ENCODE measurements around the gene NME7.

NME7 gene

DNA sequence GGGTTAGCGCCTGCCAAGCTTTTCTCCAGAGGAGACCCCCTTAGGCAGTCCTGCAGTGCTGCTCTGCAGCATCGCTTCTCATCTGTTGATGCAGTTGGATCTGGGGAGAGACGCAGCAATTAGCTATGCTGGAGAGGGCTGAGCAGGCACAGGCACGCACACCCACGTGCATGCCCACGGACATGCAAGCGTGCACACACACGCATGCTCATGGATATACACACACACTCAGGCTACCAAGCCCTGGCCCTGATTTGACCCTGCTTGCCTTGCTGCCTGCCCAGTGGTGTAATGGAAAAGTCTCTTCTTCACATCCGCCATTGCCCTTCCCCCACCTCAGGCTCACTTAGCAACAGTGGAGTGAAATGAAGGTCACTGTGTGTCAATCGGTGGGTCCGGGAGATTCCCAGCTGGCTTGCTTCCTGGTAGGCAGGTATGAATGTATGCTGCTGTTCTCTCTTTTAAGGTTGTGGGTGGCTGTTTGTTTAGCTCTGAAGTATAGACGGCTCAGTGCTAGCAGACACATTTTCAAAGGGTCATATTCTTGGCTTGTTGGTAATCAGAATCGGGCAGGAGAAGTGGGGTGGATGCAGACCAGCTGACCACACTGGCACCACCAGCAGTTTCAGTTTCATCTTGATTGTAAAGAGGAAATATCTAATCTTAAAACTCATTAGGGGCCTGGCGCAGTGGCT lies 251.6 kb downstream of the NME7 start:
- TF ChIP-seq JUND (IDR thresholded peaks at IDR 0.05; ENCODE audit: low read depth): no peak

DNA sequence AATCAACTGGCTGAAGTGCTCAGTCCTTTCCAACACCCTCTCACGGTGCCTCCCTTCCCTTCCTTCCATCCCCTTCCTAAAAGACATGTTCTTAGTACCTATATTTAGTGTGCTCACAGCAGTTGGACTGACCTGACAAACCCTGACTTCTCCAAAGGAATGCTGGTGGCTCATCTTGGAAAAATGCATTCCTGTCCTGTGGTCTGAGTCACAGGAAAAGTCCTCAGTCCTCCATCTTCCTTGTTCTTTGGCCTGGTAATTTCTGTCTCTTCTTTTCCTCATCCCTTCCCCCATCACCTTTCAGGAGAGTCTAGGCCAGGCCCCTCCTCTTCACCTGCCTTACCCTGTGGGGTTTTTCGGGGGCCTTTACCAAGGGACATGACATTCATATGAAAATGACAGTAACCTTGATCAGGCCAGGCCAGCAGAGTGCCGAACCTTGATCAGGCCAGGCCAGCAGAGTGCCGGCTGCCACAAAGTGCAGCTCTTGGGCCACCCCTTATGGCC lies 253.9 kb downstream of the NME7 start:
- no peak for TF ChIP-seq JUND (IDR thresholded peaks at IDR 0.05; ENCODE audit: low read depth)
- in situ Hi-C loops (cut with HindIII; ENCODE audit: low pct_unique_long_range_greater_than_20kb, low sequenced_read_pairs): no loop called here
- peak in 1 of 2 experiments; percentile 48 for DNase-seq (ENCODE audit: low read depth in 1 of 2, low spot score in 1 of 2)

More for the DNA sequence above, 251.6 kb downstream of the NME7 start:
- in situ Hi-C loops (cut with HindIII; ENCODE audit: low pct_unique_long_range_greater_than_20kb, low sequenced_read_pairs): no loop called here
- no peak for DNase-seq (ENCODE audit: low read depth in 1 of 2, low spot score in 1 of 2)

DNA sequence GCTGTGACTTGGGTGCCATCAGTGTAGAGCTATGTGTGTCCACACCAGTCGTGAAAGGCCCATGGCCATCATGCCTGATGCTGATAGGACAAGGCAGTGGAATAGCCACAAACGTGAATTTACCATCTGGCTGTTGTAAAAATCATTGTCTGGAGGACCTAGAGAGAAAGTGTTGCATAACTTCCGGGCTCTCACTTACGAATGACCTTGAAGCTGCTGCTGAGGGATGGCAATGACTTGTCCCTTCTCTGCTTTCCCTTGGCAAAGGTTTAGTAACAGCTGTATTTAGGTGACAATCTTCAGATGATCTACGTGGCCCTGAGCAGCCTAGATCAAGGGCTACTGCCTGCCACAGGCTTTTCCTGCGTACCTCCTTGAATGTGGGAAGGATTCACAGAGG lies 255.4 kb downstream of the NME7 start:
- TF ChIP-seq JUND (IDR thresholded peaks at IDR 0.05; ENCODE audit: low read depth): no peak
- DNase-seq (ENCODE audit: low read depth in 1 of 2, low spot score in 1 of 2): no peak
- in situ Hi-C loops (cut with HindIII; ENCODE audit: low pct_unique_long_range_greater_than_20kb, low sequenced_read_pairs): no loop called here

DNA sequence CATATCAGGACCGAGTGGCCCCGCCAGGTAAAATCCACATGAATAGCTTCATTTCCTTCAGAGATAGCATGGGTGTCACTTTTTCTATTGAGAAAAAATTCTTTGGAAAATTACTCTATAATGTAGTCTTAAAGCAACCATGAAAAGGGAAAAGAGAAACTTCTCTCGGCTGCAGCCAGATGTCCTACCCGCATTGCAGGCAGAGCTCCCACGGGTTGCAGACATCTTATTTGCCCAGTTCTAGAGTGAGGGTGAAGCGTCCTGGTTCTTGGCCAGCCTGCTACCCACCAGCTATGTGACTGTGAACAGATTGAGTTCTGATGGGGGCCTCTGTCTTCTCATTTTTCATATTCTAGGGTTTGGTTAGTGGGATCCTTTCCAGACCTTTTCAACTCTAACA lies 256.1 kb downstream of the NME7 start:
- in situ Hi-C loops (cut with HindIII; ENCODE audit: low pct_unique_long_range_greater_than_20kb, low sequenced_read_pairs): no loop called here
- no peak for DNase-seq (ENCODE audit: low read depth in 1 of 2, low spot score in 1 of 2)
- TF ChIP-seq JUND (IDR thresholded peaks at IDR 0.05; ENCODE audit: low read depth): no peak

DNA sequence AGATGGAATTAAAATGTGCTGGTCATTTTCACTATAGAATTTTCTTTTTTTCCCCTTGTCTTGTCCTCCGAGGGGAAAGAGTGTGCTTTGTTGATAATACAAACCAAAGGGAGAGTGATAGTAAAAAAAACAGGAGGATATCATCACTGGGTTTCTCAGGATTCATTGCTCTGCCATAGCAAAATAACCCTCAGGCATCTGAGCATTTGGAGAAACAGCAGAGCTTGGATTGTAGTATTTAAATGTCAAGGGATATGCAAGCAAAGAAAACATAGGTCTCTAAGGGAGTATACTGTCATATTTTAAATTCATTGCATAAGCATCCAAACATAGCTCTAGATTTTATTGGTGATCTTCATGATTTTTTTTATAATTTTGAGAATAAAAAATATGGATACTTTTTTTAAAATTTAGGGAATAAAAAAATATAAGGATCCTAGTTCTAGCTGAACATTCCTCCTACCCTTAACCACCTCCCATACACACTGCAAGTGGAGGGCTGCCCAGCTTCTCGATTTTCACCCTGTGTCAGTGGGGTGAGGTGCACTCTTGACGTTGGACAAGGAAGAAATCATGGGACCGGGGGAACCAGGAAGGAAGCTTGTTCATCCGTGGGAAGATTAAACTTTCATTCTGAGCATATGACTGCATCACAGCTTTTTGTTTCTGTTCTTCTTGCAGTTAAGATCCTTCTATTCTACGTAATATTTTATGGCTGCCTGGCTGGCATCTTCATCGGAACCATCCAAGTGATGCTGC lies 256.7 kb downstream of the NME7 start:
- DNase-seq (ENCODE audit: low read depth in 1 of 2, low spot score in 1 of 2): no peak
- in situ Hi-C loops (cut with HindIII; ENCODE audit: low pct_unique_long_range_greater_than_20kb, low sequenced_read_pairs): no loop called here
- TF ChIP-seq JUND (IDR thresholded peaks at IDR 0.05; ENCODE audit: low read depth): no peak

DNA sequence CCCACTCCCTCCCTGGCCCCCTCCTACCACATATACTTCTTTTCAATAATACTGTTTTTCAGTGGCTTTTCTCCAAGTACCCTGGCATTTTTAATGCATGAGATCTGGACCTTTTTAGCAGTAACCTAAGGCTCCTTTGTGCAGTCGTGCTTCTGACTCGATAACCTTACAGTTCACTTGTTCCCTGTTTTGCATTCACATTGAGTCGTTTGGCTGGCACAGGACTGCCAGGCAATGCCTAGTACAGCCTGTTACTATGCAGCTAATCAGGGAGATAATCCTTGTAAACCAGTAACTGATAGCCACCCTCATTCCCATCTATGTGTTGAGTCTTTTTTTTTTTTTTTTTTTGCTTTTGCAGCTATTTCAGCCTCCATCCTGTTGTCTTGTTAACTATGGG lies 257.4 kb downstream of the NME7 start:
- no peak for DNase-seq (ENCODE audit: low read depth in 1 of 2, low spot score in 1 of 2)
- in situ Hi-C loops (cut with HindIII; ENCODE audit: low pct_unique_long_range_greater_than_20kb, low sequenced_read_pairs): no loop called here
- TF ChIP-seq JUND (IDR thresholded peaks at IDR 0.05; ENCODE audit: low read depth): no peak

DNA sequence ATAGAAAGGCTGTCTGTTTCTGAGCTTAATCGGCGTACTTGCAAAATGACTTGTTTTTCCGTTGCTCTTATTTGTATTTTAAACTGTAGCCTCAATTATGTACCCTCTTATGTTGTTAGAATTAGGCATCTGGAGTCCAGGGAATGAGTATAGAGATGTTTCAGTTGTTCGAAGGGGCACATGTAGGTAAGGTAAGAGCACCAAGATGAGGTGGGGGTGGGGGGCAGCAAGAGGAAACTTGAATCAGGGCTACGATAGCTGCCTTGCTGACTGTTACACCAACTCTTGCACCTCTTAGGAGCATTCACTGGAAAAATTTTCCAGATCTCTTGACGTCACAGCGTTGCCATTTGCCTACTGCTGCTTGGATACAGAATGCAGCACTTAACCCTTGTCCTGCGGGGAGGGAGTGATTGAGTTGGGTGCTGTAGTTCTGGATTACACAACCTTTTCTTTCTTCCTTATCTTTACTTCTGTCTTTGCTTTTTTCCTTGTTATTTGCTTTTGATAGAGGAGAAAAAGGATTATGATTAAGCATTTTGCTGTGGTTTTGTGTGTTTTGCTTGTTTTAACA lies 257.9 kb downstream of the NME7 start:
- DNase-seq (ENCODE audit: low read depth in 1 of 2, low spot score in 1 of 2): peak; percentile 63 to 88
- in situ Hi-C loops (cut with HindIII; ENCODE audit: low pct_unique_long_range_greater_than_20kb, low sequenced_read_pairs): no loop called here
- no peak for TF ChIP-seq JUND (IDR thresholded peaks at IDR 0.05; ENCODE audit: low read depth)

DNA sequence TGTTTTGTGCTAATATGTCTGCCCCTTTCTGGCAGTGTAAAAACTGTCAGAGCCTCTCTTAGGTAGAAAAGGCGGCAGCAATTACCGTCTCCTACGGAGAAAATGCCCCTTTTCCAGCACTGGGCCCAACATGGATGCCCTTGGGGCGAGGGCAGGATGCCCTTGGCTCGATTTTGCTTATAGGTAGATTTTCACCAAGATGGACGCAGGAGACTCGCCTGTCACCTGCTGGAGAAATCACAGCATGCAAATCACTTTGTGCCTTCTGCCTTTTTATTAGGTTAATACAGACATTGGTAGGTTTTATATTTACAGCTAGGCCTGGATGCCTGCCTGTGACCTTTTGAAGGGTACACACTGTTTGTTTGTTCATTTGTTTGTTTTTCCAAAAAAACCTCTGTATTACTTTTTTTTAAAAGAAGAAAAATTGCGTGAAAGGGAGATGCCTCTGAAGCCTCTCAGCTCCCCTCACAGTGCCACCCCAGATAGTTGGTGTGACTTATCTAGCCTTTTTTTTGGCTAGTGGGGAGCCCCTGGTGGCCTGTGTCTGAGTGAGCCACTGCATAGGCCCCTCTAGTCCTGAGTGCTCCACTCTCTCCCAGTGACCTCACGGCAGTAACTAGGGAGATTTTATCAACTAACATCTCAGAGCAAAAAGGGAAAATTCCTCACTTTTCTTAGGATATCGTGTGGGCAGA lies 258.6 kb downstream of the NME7 start:
- peak; percentile 66 to 82 for DNase-seq (ENCODE audit: low read depth in 1 of 2, low spot score in 1 of 2)
- no peak for TF ChIP-seq JUND (IDR thresholded peaks at IDR 0.05; ENCODE audit: low read depth)
- in situ Hi-C loops (cut with HindIII; ENCODE audit: low pct_unique_long_range_greater_than_20kb, low sequenced_read_pairs): no loop called here

DNA sequence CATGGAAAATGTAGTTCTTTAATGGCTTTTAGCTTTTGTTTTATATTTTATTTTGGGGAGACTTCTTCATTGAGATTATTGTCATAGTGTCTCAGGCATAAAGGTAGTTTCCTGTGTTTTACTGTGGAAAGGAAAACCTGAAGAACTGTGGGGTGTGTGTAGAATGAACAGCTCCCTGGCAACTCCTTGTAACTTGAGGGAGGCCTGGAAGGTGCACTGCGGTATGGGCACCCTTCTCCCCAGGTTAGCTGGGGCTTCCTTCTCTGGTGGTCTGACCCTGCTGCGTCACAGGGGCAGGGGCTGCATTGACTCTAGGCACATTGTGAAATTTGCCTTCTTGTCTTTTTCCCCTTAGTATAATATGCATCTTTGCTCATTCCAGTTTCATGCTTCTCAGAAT lies 259.4 kb downstream of the NME7 start:
- no peak for DNase-seq (ENCODE audit: low read depth in 1 of 2, low spot score in 1 of 2)
- in situ Hi-C loops (cut with HindIII; ENCODE audit: low pct_unique_long_range_greater_than_20kb, low sequenced_read_pairs): no loop called here
- TF ChIP-seq JUND (IDR thresholded peaks at IDR 0.05; ENCODE audit: low read depth): no peak

DNA sequence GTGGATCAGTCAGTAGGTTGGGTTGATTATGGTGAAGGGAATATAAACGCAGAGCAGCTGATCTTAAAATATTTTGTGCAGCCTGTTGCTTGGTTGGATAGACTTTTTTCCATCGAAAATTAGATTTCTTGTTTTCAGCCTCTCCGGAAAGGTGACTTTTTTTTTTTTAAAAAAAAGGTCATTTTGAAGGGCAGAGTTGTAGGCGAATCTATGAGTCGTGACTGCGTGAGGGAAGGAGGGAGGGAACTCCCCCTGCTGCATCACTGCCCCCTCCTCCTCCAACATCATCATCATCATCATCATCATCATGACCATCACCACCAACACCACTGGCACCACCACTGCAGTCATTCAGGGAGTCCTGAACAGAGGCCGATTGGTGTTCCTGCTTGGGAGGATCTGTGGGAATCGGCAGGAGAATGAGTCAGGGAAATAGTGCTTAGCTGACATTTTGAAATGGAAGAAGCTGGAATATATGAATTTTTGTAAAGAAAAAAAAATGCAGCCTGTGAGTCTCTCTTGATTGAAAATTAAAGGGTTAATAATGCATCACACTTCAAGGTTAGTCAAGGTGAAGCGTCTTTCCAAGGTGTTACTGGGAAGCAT lies 259.9 kb downstream of the NME7 start:
- no peak for TF ChIP-seq JUND (IDR thresholded peaks at IDR 0.05; ENCODE audit: low read depth)
- in situ Hi-C loops (cut with HindIII; ENCODE audit: low pct_unique_long_range_greater_than_20kb, low sequenced_read_pairs): no loop called here
- DNase-seq (ENCODE audit: low read depth in 1 of 2, low spot score in 1 of 2): no peak

DNA sequence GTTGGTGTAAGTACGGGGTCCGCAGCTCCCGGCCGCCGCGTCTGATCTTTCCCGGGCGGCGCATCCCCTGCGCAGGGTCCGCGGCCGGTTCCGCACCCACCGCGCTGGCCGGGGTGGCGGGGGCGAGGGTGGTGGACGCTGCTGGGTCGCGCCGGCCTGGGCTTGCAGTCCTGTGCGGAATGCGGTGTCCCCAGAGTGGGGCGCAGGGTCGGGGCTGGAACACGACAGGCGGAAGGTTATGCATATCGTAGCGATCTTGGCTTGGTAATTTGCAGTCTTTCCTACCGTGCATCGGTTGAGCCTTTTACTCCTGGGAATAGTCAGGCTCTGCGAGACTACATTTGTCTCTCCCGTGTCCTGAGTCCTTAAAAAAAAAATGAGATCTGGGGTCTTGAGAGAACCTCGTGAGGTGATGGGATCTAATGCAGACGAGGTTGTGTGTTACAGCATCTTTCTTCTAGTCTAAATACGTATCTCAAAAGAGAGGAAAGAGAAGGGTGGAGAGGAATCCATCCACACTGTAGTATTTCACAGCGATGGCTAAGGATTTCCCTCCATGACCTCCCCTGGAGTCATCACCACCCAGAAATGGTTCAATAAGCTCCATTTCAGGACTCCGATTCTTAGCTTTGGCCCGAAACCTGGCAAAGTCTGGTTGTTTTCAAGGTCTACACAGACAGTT lies 260.5 kb downstream of the NME7 start:
- TF ChIP-seq JUND (IDR thresholded peaks at IDR 0.05; ENCODE audit: low read depth): no peak
- in situ Hi-C loops (cut with HindIII; ENCODE audit: low pct_unique_long_range_greater_than_20kb, low sequenced_read_pairs): no loop called here
- DNase-seq (ENCODE audit: low read depth in 1 of 2, low spot score in 1 of 2): peak in 1 of 2 experiments; percentile 43

All from T47D (cell line).